Smooth muscle cell (in vitro differentiated cells): ENCODE measurements around the gene TPST2. TPM values are rescaled to one million over a fixed set of nuclear protein-coding genes. Genes with fewer than 3 reads are reported as not detected.
A peak's percentile ranks its signal among the peaks of the same experiment; 100 is the strongest.
"Not testable (repeated sequence)": the region's sequence is repeated elsewhere in the genome, so short reads cannot be mapped to it uniquely, and the experiment has no call there.

Source experiments
- DNase-seq: peaks from one replicate; lab custom pipeline; 2025; ENCODE audit not compliant: unreplicated experiment; lab: John Stamatoyannopoulos, UW
- H2AFZ ChIP-seq: fragments of 200-600 bp; sonication (generic); 2 replicates; pipeline ENCODE4 v1.6.0; 2016; ENCODE audit warnings: antibody characterized with exemption, low read depth, mild to moderate bottlenecking
- H3F3A ChIP-seq: fragments of 200-600 bp; sonication (generic); 2 replicates; pipeline ENCODE4 v1.6.0; 2017; ENCODE audit warnings: antibody characterized with exemption, low read depth
- H3K27ac ChIP-seq: fragments of 200-600 bp; sonication (generic); 2 replicates; pipeline ENCODE4 v1.5.1; 2016; ENCODE audit warnings: low read depth, mild to moderate bottlenecking
- H3K27me3 ChIP-seq: fragments of 200-600 bp; sonication (generic); 2 replicates; pipeline ENCODE4 v1.6.1; 2016; ENCODE audit warnings: low read depth, mild to moderate bottlenecking
- H3K36me3 ChIP-seq: fragments of 200-600 bp; sonication (generic); 2 replicates; pipeline ENCODE4 v1.5.1; 2016; ENCODE audit warnings: low read depth
- H3K4me1 ChIP-seq: fragments of 200-600 bp; sonication (generic); 2 replicates; pipeline ENCODE4 v1.5.1; 2016; ENCODE audit warnings: low read depth
- H3K4me2 ChIP-seq: fragments of 200-600 bp; sonication (generic); 2 replicates; pipeline ENCODE4 v1.6.0; 2016; ENCODE audit warnings: mild to moderate bottlenecking
- H3K4me3 ChIP-seq: fragments of 200-600 bp; sonication (generic); 2 replicates; pipeline ENCODE4 v1.5.1; 2016; ENCODE audit warnings: mild to moderate bottlenecking
- H3K79me2 ChIP-seq: fragments of 200-600 bp; sonication (generic); 2 replicates; pipeline ENCODE4 v1.6.0; 2016; ENCODE audit warnings: low read depth, mild to moderate bottlenecking
- H3K9ac ChIP-seq: fragments of 200-600 bp; sonication (generic); 2 replicates; pipeline ENCODE4 v1.6.0; 2016; ENCODE audit warnings: low read depth
- H3K9me3 ChIP-seq: fragments of 200-600 bp; sonication (generic); replicated peaks from 2 replicates; pipeline ENCODE4 v1.5.1; 2016; ENCODE audit warnings: low read depth
- H4K20me1 ChIP-seq: fragments of 200-600 bp; sonication (generic); 2 replicates; pipeline ENCODE4 v1.6.0; 2016; ENCODE audit warnings: low read depth
- CTCF ChIP-seq: fragments of 200-600 bp; sonication (generic); IDR thresholded peaks from 2 replicates; pipeline ENCODE4 v1.5.1; 2017; ENCODE audit warnings: borderline replicate concordance, mild to moderate bottlenecking, antibody characterized with exemption; ENCODE audit not compliant: insufficient read depth, poor library complexity, severe bottlenecking
- WGBS: methylation state at CpG from one replicate; pipeline ENCODE4 v1.1.7; 2016; ENCODE audit warnings: low lambda C conversion rate; 5-methylcytosine and 5-hydroxymethylcytosine counted together
- polyA plus RNA-seq: library from polyadenylated mRNA; unstranded; fragments of >200 nt; fragmentation: Nextera tagmentation; extraction: Ambion mirVana; gene quantifications from 2 replicates; pipeline ENCODE4 v1.2.1, GENCODE V29; 2016
- total RNA-seq: library from RNA; depleted of rRNA; stranded (reverse); fragments of >200 nt; gene quantifications from 2 replicates; pipeline ENCODE4 v1.2.3, GENCODE V29; 2014

The TPST2 gene
- total and polyA plus RNA-seq, 2 experiments from 2014 or later, result 44.1 to 48.5 TPM

- Histone ChIP-seq H3K79me2 (no peaks in the 10 kb centered on the region), H3K27me3 (peaks cover 10% of the 10 kb centered on the region), H4K20me1 (no peaks in the 10 kb centered on the region), H3K4me2 (no peak overlapping the region), H3K9me3 (no peaks in the 10 kb centered on the region), H3K4me1 (peaks cover 23% of the 10 kb centered on the region), H3K9ac (no peak overlapping the region), H3F3A (no peaks in the 10 kb centered on the region), H3K27ac (no peak overlapping the region), H3K36me3 (no peaks in the 10 kb centered on the region), H3K4me3 (no peak overlapping the region), H2AFZ (no peak overlapping the region)
- no peak for TF ChIP-seq CTCF
- DNase-seq, result no peak
- 48% methylated on average over 2 of the region's 2 CpGs for WGBS
Observed at GRCh38 chr22:26616650-26617049, 26.7 kb upstream of the TPST2 start.

DNA sequence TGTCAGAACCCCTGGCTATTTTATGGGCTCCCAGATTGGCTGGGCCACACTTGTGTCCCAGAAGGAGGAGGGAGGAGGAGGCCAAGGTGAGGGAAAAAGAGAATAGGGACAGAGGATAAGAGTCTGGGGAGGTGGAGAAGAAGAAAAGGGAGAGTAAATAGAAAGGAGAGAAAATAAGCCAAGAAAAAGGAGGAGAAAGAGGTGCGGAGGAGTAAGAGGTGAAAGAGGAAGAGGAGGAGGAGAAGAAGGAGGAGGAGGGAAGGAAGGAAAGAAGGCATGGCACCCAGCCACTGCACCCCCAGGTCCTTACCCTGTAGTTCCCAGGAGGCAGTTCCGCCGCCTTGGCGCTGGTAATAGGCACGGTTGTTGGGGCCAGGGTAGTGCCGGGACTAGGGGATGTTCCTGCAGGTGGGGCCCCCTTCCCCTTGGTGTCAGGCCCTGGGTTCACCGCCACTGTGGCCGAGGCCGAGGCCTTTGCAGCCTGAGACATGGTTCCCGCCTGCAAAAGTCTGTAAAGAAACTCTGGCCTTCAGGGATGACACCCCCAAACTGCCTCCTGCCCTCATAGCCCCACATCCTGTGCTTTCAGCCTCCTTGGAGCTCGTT, 26.0 kb upstream of the TPST2 start:
- TF ChIP-seq CTCF, result no peak
- no peak for DNase-seq
- Histone ChIP-seq H2AFZ (no peak overlapping the region), H3K4me3 (no peak overlapping the region), H3K9ac (no peak overlapping the region), H3F3A (no peaks in the 10 kb centered on the region), H3K9me3 (no peaks in the 10 kb centered on the region), H3K4me1 (peaks cover 21% of the 10 kb centered on the region), H3K36me3 (no peaks in the 10 kb centered on the region), H3K27me3 (peaks cover 10% of the 10 kb centered on the region), H3K79me2 (no peaks in the 10 kb centered on the region), H4K20me1 (no peaks in the 10 kb centered on the region), H3K27ac (no peak overlapping the region), H3K4me2 (no peak overlapping the region)
- WGBS, result 87% methylated on average over 11 of the region's 11 CpGs

GRCh38 chr22:26615149-26615548, 25.2 kb upstream of the TPST2 start:
- no peak overlapping the region for H3K4me3 ChIP-seq
- no peak for TF ChIP-seq CTCF
- no peaks in the 10 kb centered on the region for H3K79me2 ChIP-seq
- peaks cover 21% of the 10 kb centered on the region for H3K4me1 ChIP-seq
- no peak for DNase-seq
- H3K27ac ChIP-seq, result no peak overlapping the region
- H3K4me2 ChIP-seq, result no peak overlapping the region
- H3K9me3 ChIP-seq, result no peaks in the 10 kb centered on the region
- H4K20me1 ChIP-seq, result no peaks in the 10 kb centered on the region
- H3K9ac ChIP-seq, result no peak overlapping the region
- no peaks in the 10 kb centered on the region for H3F3A ChIP-seq
- WGBS, result 67% methylated on average over 5 of the region's 5 CpGs
- H3K36me3 ChIP-seq, result no peaks in the 10 kb centered on the region
- no peak overlapping the region for H2AFZ ChIP-seq
- H3K27me3 ChIP-seq, result peaks cover 10% of the 10 kb centered on the region

GRCh38 chr22:26614322-26614721, 24.4 kb upstream of the TPST2 start:
- H3K36me3 ChIP-seq, result no peaks in the 10 kb centered on the region
- H3K27ac ChIP-seq, result no peak overlapping the region
- H3K4me3 ChIP-seq, result no peak overlapping the region
- peaks cover 21% of the 10 kb centered on the region for H3K4me1 ChIP-seq
- 30% methylated on average over 14 of the region's 14 CpGs for WGBS
- H4K20me1 ChIP-seq, result no peaks in the 10 kb centered on the region
- H3F3A ChIP-seq, result no peaks in the 10 kb centered on the region
- no peak for DNase-seq
- TF ChIP-seq CTCF, result no peak
- H3K4me2 ChIP-seq, result peak overlapping the region; percentile 65
- H2AFZ ChIP-seq, result peak overlapping the region; percentile 84
- no peaks in the 10 kb centered on the region for H3K79me2 ChIP-seq
- peaks cover 10% of the 10 kb centered on the region for H3K27me3 ChIP-seq
- no peaks in the 10 kb centered on the region for H3K9me3 ChIP-seq
- no peak overlapping the region for H3K9ac ChIP-seq

- 7% methylated on average over 10 of the region's 10 CpGs for WGBS
- peak overlapping the region; percentile 65 for H3K4me2 ChIP-seq
- H3K36me3 ChIP-seq, H3K79me2 ChIP-seq, DNase-seq, H3K27ac ChIP-seq, H3F3A ChIP-seq, H3K9me3 ChIP-seq, H3K9ac ChIP-seq, H4K20me1 ChIP-seq, H3K4me3 ChIP-seq: not testable (repeated sequence)
- peaks cover 25% of the 10 kb centered on the region for H3K4me1 ChIP-seq
- H2AFZ ChIP-seq, result peak overlapping the region; percentile 84
- H3K27me3 ChIP-seq, result peaks cover 10% of the 10 kb centered on the region
Observed at GRCh38 chr22:26613753-26614152, 23.8 kb upstream of the TPST2 start.
